GM12878 (cell line): Measurements from ENCODE around the gene MARCHF11. TPM values are rescaled to one million over a fixed set of nuclear protein-coding genes. Genes with fewer than 3 reads are reported as not detected.

Experiments used
- ATAC-seq: fragments of 200-7000 bp; cut with Tn5 transposase; 3 replicates; pipeline ENCODE4 v1.9.1; 2020; ENCODE audit warnings: mild to moderate bottlenecking, moderate library complexity
- BruUV-seq: library from RNA; stranded (reverse); fragments of 400-500 nt; replicated peaks from 2 replicates; lab custom pipeline; 2021; lab: Mats Ljungman, UMichigan
- CTCF ChIA-PET: fragments of 300-600 bp; sonication (Branson Sonifier 250); formaldehyde crosslinking; extraction: SDS; loops from one replicate; lab custom pipeline; 2021; ENCODE audit warnings: inconsistent platforms; lab: Yijun Ruan, JAX
- POLR2A ChIA-PET: fragments of 350-600 bp; formaldehyde crosslinking; extraction: SDS; loops from one replicate; lab custom pipeline; 2021; ENCODE audit warnings: inconsistent platforms; lab: Charles Lee
- RAD21 ChIA-PET: fragments of 300-600 bp; sonication (Branson Sonifier 250); formaldehyde crosslinking; loops from one replicate; lab custom pipeline; 2023; ENCODE audit warnings: antibody characterized with exemption; ENCODE audit not compliant: unreplicated experiment; lab: Charles Lee
- SMC1A ChIA-PET: fragments of 300-600 bp; sonication (Branson Sonifier 250); formaldehyde crosslinking; loops from one replicate; lab custom pipeline; 2023; ENCODE audit not compliant: unreplicated experiment, uncharacterized antibody; lab: Charles Lee
- DNase-seq: peaks from one replicate; pipeline ENCODE4 v3.0.0-alpha.2; 2011; ENCODE audit warnings: low read depth, low spot score
- FAIRE-seq: peaks from 3 replicates; lab custom pipeline; 2011; peaks lifted over from hg19 to GRCh38; lab: Jason Lieb, UNC
- H2AFZ ChIP-seq: 2 replicates; pipeline ENCODE4 v1.6.0; 2011; ENCODE audit warnings: low read depth, low read length, control low read depth; ENCODE audit not compliant: control insufficient read depth
- H3K27ac ChIP-seq: 2 replicates; pipeline ENCODE4 v1.5.1; 2011; ENCODE audit warnings: control low read depth; ENCODE audit not compliant: control insufficient read depth, insufficient read depth
- H3K27me3 ChIP-seq, 2 experiments: replicated peaks in 1 of 2; 2 replicates each; pipeline versions ENCODE4 v1.6.0 to v1.6.1; 2011; ENCODE audit warnings: low read length in 1 of 2; ENCODE audit not compliant: control insufficient read depth in 2 of 2, insufficient read depth in 2 of 2
- H3K36me3 ChIP-seq, 2 experiments: 2 replicates each; pipeline ENCODE4 v1.5.1; 2011; ENCODE audit warnings: low read length in 1 of 2; ENCODE audit not compliant: control insufficient read depth in 2 of 2, insufficient read depth in 2 of 2
- H3K4me1 ChIP-seq: 2 replicates; pipeline ENCODE4 v1.6.1; 2011; ENCODE audit warnings: mild to moderate bottlenecking, low read length, moderate library complexity, mixed read lengths; ENCODE audit not compliant: control insufficient read depth, insufficient read depth
- H3K4me2 ChIP-seq: 2 replicates; pipeline ENCODE4 v1.6.0; 2011; ENCODE audit warnings: control low read depth; ENCODE audit not compliant: control insufficient read depth, insufficient read depth
- H3K4me3 ChIP-seq: fragments of 200-600 bp; sonication (generic); 2 replicates; pipeline ENCODE4 v1.5.1; 2016
- H3K79me2 ChIP-seq: 2 replicates; pipeline ENCODE4 v1.6.0; 2011; ENCODE audit warnings: low read length; ENCODE audit not compliant: control insufficient read depth, insufficient read depth
- H3K9ac ChIP-seq: 2 replicates; pipeline ENCODE4 v1.8.0; 2011; ENCODE audit warnings: low read length, control low read depth, mixed read lengths; ENCODE audit not compliant: control insufficient read depth, insufficient read depth
- H3K9me3 ChIP-seq: replicated peaks from 3 replicates; pipeline ENCODE4 v1.5.1; 2011; ENCODE audit warnings: mild to moderate bottlenecking, low read length; ENCODE audit not compliant: control insufficient read depth, insufficient read depth
- H4K20me1 ChIP-seq: 2 replicates; pipeline ENCODE4 v1.6.0; 2011; ENCODE audit not compliant: control insufficient read depth, insufficient read depth
- ATF7 ChIP-seq: fragments of 450-650 bp; IDR thresholded peaks from 2 replicates; pipeline ENCODE4 v1.6.1; 2016; ENCODE audit warnings: low read depth, mild to moderate bottlenecking
- CEBPB ChIP-seq, 2 experiments: fragments of 150-350 bp in 1 of 2; IDR thresholded peaks; 2 replicates each; pipeline ENCODE4 v1.6.1; 2012 to 2014; ENCODE audit warnings: low read depth in 2 of 2, low read length in 2 of 2, borderline replicate concordance in 1 of 2, inconsistent platforms in 1 of 2
- EP300 ChIP-seq, 2 experiments: fragments of 150-350 bp in 1 of 2; IDR thresholded peaks; 2 replicates each; pipeline ENCODE4 v1.6.1; 2011 to 2012; ENCODE audit warnings: low read depth in 2 of 2, low read length in 2 of 2, borderline replicate concordance in 1 of 2, improper control_type of control experiment in 1 of 2, inconsistent platforms in 1 of 2; ENCODE audit not compliant: control insufficient read depth in 1 of 2
- JUNB ChIP-seq: IDR thresholded peaks from 2 replicates; pipeline ENCODE4 v1.6.1; 2016; ENCODE audit warnings: antibody characterized with exemption, mild to moderate bottlenecking
- MEF2A ChIP-seq: IDR thresholded peaks from 2 replicates; pipeline ENCODE4 v1.6.1; 2011; ENCODE audit warnings: low read depth, mild to moderate bottlenecking, low read length, moderate library complexity; ENCODE audit not compliant: insufficient read depth
- MYC ChIP-seq: IDR thresholded peaks from 2 replicates; pipeline ENCODE4 v1.6.1; 2011; ENCODE audit warnings: mild to moderate bottlenecking, low read length, moderate library complexity, inconsistent platforms; ENCODE audit not compliant: insufficient read depth, insufficient replicate concordance, insufficient read length, severe bottlenecking
- NR2F1 ChIP-seq: fragments of 450-650 bp; conservative IDR thresholded peaks from 2 replicates; pipeline ENCODE4 v1.6.1; 2017; ENCODE audit warnings: mild to moderate bottlenecking
- RBBP5 ChIP-seq: fragments of 200-600 bp; sonication (generic); conservative IDR thresholded peaks from 2 replicates; pipeline ENCODE4 v1.6.1; 2016
- RELB ChIP-seq: fragments of 450-650 bp; IDR thresholded peaks from 2 replicates; pipeline ENCODE4 v1.6.1; 2017; ENCODE audit warnings: low read depth, mild to moderate bottlenecking, moderate library complexity
- STAT1 ChIP-seq: fragments of 450-650 bp; conservative IDR thresholded peaks from 2 replicates; pipeline ENCODE4 v1.6.1; 2014; ENCODE audit warnings: antibody characterized with exemption, mild to moderate bottlenecking
- TAF1 ChIP-seq: IDR thresholded peaks from 2 replicates; pipeline ENCODE4 v1.6.1; 2011; ENCODE audit warnings: mild to moderate bottlenecking, low read depth, low read length, borderline replicate concordance
- USF2 ChIP-seq: IDR thresholded peaks from 2 replicates; pipeline ENCODE4 v1.6.1; 2011; ENCODE audit warnings: low read depth, low read length, improper control_type of control experiment, borderline replicate concordance
- ZBTB33 ChIP-seq: fragments of 450-650 bp; IDR thresholded peaks from 2 replicates; pipeline ENCODE4 v1.6.1; 2017; ENCODE audit warnings: mild to moderate bottlenecking
- ZNF24 ChIP-seq: fragments of 450-650 bp; IDR thresholded peaks from 2 replicates; pipeline ENCODE4 v1.6.1; 2017; ENCODE audit warnings: antibody characterized with exemption, mild to moderate bottlenecking
- ZZZ3 ChIP-seq: IDR thresholded peaks from 2 replicates; pipeline ENCODE4 v1.6.1; 2011; ENCODE audit warnings: low read depth; ENCODE audit not compliant: control insufficient read depth, insufficient read length
- WGBS: methylation state at CpG from one replicate; pipeline ENCODE4 v1.1.6; 2016; ENCODE audit warnings: low lambda C conversion rate; ENCODE audit not compliant: insufficient replicate concordance, insufficient coverage; ENCODE audit errors: missing lambda C conversion rate; 5-methylcytosine and 5-hydroxymethylcytosine counted together
- in situ Hi-C: fragments of 300-500 bp; cut with MboI; formaldehyde crosslinking; loops from 9 replicates; pipeline ENCODE4 v1.14.3; 2018; ENCODE audit warnings: mixed read lengths
- intact Hi-C: fragments of 100-400 bp; cut with micrococcal nuclease; formaldehyde crosslinking; loops from one replicate; pipeline ENCODE4 v1.14.2; 2022; ENCODE audit not compliant: unreplicated experiment
- polyA plus RNA-seq, 11 experiments: library from polyadenylated mRNA; depleted of rRNA in 4 of 11; unstranded in 6 of 11; stranded (reverse) in 5 of 11; fragments of >200 nt; fragmentation: Nextera tagmentation in 4 of 11; fragmentation: Illumina TruSeq in 1 of 11; extraction: Ambion mirVana in 4 of 11; extraction: Trizol in 1 of 11; gene quantifications; 1 replicate in 1 of 11; 2 replicates in 10 of 11; pipeline versions ENCODE4 v1.2.1 to v1.2.3, GENCODE V29; 2011 to 2016; ENCODE audit warnings: inconsistent platforms in 2 of 11, missing spikeins in 2 of 11, low read depth in 1 of 11
- total RNA-seq, 4 experiments: library from RNA; depleted of rRNA in 3 of 4; stranded (reverse); fragments of >200 nt in 3 of 4; fragmentation: Illumina TruSeq in 1 of 4; extraction: Trizol in 1 of 4; gene quantifications; 2 replicates each; pipeline versions ENCODE4 v1.2.1 to v1.2.3, GENCODE V29; 2013 to 2021

Gene MARCHF11
- total and polyA plus RNA-seq, 10 of the 15 experiments (the other 5 are each of a cell fraction or from before 2014, with no cell fraction given), result 0.26 TPM; not detected in 9

GRCh38 chr5:16028708-16029107 lies 150.9 kb downstream of the MARCHF11 start:
- BruUV-seq, result no TSS peak
- ATAC-seq (no peak), DNase-seq (no peak), FAIRE-seq (no peak)
- ChIA-PET POLR2A (no interaction called here), SMC1A (no interaction called here), RAD21 (no interaction called here), CTCF (no interaction called here)
- no peaks in the 10 kb centered on the region for H3K9me3 ChIP-seq
- no peak overlapping the region for H2AFZ ChIP-seq
- 6% methylated on average over 3 of the region's 3 CpGs for WGBS
- intact Hi-C loops (no loop called here), in situ Hi-C loops (no loop called here)
- no peaks in the 10 kb centered on the region for H3K36me3 ChIP-seq
- TF ChIP-seq MEF2A (no peak), ZNF24 (no peak), STAT1 (no peak), USF2 (no peak), MYC (no peak), EP300 (IDR thresholded peaks at IDR 0.05; ENCODE audit: borderline replicate concordance in 1 of 2, control insufficient read depth in 1 of 2, low read depth in 2 of 2, low read length in 2 of 2) (no peak), RBBP5 (no peak), NR2F1 (no peak), RELB (no peak), ZZZ3 (no peak), ZBTB33 (no peak), CEBPB (IDR thresholded peaks at IDR 0.05; ENCODE audit: borderline replicate concordance in 1 of 2, low read depth in 2 of 2, low read length in 2 of 2) (no peak), JUNB (no peak), TAF1 (no peak), ATF7 (no peak)
- H3K79me2 ChIP-seq, result no peaks in the 10 kb centered on the region
- H3K4me2 ChIP-seq, result no peak overlapping the region
- H4K20me1 ChIP-seq, result no peaks in the 10 kb centered on the region
- no peak overlapping the region for H3K27ac ChIP-seq
- no peak overlapping the region for H3K9ac ChIP-seq
- H3K27me3 ChIP-seq, result no peaks in the 10 kb centered on the region
- H3K4me3 ChIP-seq, result no peak overlapping the region
- H3K4me1 ChIP-seq, result no peaks in the 10 kb centered on the region
